ENCODE results near the gene VSIG10L.

VSIG10L gene

GRCh38 chr19:51386882-51387520 lies 45.1 kb upstream of the VSIG10L start:
- TF ChIP-seq TCF12 (IDR thresholded peaks at IDR 0.05; ENCODE audit: low read depth) (no peak), EP300 (IDR thresholded peaks at IDR 0.05; ENCODE audit: borderline replicate concordance) (no peak), CEBPB (IDR thresholded peaks at IDR 0.05) (no peak), CREB1 (IDR thresholded peaks at IDR 0.05; ENCODE audit: low read depth) (no peak), FOXM1 (IDR thresholded peaks at IDR 0.05; ENCODE audit: borderline replicate concordance, low read depth) (no peak), YY1 (IDR thresholded peaks at IDR 0.05; ENCODE audit: low read depth) (no peak), RAD21 (IDR thresholded peaks at IDR 0.05; ENCODE audit: low read depth) (no peak), TEAD4 (IDR thresholded peaks at IDR 0.05) (no peak), NFIC (IDR thresholded peaks at IDR 0.05) (no peak), TAF1 (IDR thresholded peaks at IDR 0.05; ENCODE audit: low read depth) (no peak), EGR1 (IDR thresholded peaks at IDR 0.05) (no peak), ZBTB7A (IDR thresholded peaks at IDR 0.05; ENCODE audit: low read depth) (no peak)
- TF ChIP-seq, protein P1, sequence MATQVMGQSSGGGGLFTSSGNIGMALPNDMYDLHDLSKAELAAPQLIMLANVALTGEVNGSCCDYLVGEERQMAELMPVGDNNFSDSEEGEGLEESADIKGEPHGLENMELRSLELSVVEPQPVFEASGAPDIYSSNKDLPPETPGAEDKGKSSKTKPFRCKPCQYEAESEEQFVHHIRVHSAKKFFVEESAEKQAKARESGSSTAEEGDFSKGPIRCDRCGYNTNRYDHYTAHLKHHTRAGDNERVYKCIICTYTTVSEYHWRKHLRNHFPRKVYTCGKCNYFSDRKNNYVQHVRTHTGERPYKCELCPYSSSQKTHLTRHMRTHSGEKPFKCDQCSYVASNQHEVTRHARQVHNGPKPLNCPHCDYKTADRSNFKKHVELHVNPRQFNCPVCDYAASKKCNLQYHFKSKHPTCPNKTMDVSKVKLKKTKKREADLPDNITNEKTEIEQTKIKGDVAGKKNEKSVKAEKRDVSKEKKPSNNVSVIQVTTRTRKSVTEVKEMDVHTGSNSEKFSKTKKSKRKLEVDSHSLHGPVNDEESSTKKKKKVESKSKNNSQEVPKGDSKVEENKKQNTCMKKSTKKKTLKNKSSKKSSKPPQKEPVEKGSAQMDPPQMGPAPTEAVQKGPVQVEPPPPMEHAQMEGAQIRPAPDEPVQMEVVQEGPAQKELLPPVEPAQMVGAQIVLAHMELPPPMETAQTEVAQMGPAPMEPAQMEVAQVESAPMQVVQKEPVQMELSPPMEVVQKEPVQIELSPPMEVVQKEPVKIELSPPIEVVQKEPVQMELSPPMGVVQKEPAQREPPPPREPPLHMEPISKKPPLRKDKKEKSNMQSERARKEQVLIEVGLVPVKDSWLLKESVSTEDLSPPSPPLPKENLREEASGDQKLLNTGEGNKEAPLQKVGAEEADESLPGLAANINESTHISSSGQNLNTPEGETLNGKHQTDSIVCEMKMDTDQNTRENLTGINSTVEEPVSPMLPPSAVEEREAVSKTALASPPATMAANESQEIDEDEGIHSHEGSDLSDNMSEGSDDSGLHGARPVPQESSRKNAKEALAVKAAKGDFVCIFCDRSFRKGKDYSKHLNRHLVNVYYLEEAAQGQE (IDR thresholded peaks at IDR 0.05; ENCODE audit: low read depth), result no peak
- TF ChIP-seq, protein P2, sequence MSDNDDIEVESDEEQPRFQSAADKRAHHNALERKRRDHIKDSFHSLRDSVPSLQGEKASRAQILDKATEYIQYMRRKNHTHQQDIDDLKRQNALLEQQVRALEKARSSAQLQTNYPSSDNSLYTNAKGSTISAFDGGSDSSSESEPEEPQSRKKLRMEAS (IDR thresholded peaks at IDR 0.05), result no peak
- TF ChIP-seq, protein P3, sequence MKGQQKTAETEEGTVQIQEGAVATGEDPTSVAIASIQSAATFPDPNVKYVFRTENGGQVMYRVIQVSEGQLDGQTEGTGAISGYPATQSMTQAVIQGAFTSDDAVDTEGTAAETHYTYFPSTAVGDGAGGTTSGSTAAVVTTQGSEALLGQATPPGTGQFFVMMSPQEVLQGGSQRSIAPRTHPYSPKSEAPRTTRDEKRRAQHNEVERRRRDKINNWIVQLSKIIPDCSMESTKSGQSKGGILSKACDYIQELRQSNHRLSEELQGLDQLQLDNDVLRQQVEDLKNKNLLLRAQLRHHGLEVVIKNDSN (IDR thresholded peaks at IDR 0.05), result no peak

DNA sequence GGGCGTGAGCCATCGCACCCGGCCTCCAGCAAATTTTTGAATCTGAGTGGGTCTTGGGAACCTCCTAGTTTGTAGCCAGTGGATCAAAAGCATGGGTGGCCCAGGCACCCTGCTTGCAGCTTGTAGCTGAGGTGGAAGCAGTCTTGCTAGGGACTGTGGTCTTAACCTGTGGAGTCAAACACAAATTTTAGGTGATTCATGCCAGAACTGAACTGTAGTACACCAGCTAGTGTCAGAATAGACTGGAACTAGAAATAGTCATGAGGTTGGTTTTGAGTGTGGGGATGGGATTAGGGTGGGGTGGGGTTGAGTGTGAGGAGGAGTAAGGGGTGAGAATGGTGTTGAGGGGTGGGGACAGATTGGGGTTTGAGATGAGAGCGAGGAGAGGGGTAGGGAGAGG lies 40.1 kb upstream of the VSIG10L start:
- TF ChIP-seq TEAD4 (IDR thresholded peaks at IDR 0.05), result no peak
- TF ChIP-seq NFIC (IDR thresholded peaks at IDR 0.05), result no peak
- TF ChIP-seq TAF1 (IDR thresholded peaks at IDR 0.05; ENCODE audit: low read depth), result no peak
- TF ChIP-seq CREB1 (IDR thresholded peaks at IDR 0.05; ENCODE audit: low read depth), result no peak
- TF ChIP-seq RAD21 (IDR thresholded peaks at IDR 0.05; ENCODE audit: low read depth), result no peak
- TF ChIP-seq, protein P2 (IDR thresholded peaks at IDR 0.05), result no peak
- TF ChIP-seq, protein P3 (IDR thresholded peaks at IDR 0.05), result no peak
- TF ChIP-seq FOXM1 (IDR thresholded peaks at IDR 0.05; ENCODE audit: borderline replicate concordance, low read depth), result no peak
- no peak for TF ChIP-seq ZBTB7A (IDR thresholded peaks at IDR 0.05; ENCODE audit: low read depth)
- TF ChIP-seq EGR1 (IDR thresholded peaks at IDR 0.05), result no peak
- TF ChIP-seq, protein P1 (IDR thresholded peaks at IDR 0.05; ENCODE audit: low read depth), result no peak
- no peak for TF ChIP-seq TCF12 (IDR thresholded peaks at IDR 0.05; ENCODE audit: low read depth)
- TF ChIP-seq CEBPB (IDR thresholded peaks at IDR 0.05), result no peak
- no peak for TF ChIP-seq YY1 (IDR thresholded peaks at IDR 0.05; ENCODE audit: low read depth)
- no peak for TF ChIP-seq EP300 (IDR thresholded peaks at IDR 0.05; ENCODE audit: borderline replicate concordance)

DNA sequence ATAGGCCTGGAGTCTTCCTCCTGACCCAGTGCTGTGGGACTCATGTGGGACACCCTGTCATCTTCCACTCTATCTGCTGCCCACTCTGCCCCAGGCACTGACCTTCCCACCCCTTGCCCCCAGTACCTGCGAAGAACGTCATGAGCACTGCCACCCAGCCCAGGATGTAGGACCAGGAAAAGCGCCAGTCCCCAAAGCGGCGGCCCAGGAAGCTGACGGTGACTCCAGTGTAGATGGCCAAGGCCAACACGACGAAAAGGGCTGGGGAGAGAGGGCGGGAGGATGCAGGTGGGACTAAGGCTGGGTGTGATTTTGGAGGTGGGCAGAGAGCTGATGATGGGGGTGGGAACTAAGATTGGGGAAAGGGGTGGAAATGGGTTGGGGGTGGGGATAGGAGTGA lies 38.4 kb upstream of the VSIG10L start:
- TF ChIP-seq CEBPB (IDR thresholded peaks at IDR 0.05) (no peak), CREB1 (IDR thresholded peaks at IDR 0.05; ENCODE audit: low read depth) (no peak), TCF12 (IDR thresholded peaks at IDR 0.05; ENCODE audit: low read depth) (no peak), NFIC (IDR thresholded peaks at IDR 0.05) (no peak), EP300 (IDR thresholded peaks at IDR 0.05; ENCODE audit: borderline replicate concordance) (no peak), TAF1 (IDR thresholded peaks at IDR 0.05; ENCODE audit: low read depth) (no peak), ZBTB7A (IDR thresholded peaks at IDR 0.05; ENCODE audit: low read depth) (no peak), TEAD4 (IDR thresholded peaks at IDR 0.05) (no peak), RAD21 (IDR thresholded peaks at IDR 0.05; ENCODE audit: low read depth) (no peak), EGR1 (IDR thresholded peaks at IDR 0.05) (no peak), YY1 (IDR thresholded peaks at IDR 0.05; ENCODE audit: low read depth) (no peak)
- TF ChIP-seq, protein P1 (IDR thresholded peaks at IDR 0.05; ENCODE audit: low read depth), result no peak
- TF ChIP-seq, protein P3 (IDR thresholded peaks at IDR 0.05), result no peak
- TF ChIP-seq, protein P2 (IDR thresholded peaks at IDR 0.05), result no peak
